ENCODE data around the gene CACNG4.
A peak's percentile ranks its signal among the peaks of the same experiment; 100 is the strongest.

Gene CACNG4

DNA sequence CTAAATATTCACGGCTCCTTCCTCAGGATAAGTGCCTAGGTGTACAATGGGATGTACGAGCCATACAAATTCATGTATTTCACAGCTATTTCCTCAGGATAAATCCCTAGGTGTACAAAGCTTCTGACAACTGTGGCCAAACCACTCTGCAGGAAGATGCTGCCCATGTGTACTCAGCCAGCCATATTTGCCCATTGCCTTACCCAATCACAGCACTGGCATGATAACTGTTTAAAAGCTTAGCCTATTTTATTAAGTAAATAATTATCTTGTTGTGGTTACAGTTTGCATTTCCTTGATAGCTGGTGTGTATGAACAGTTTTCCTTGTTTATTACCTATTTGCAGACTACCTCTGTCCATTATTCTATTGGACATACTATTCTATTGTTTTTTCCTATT lies 115.0 kb downstream of the CACNG4 start:
- H3K36me3 ChIP-seq (ENCODE audit: insufficient read depth, low read length), result peaks cover 45% of the 10 kb centered on the region; the same call in 1 of the 2 replicates
- no peaks in the 10 kb centered on the region for H3K9me2 ChIP-seq (replicated peaks; ENCODE audit: low read depth, low read length)
- H3K4me3 ChIP-seq (ENCODE audit: low read length, poor library complexity, severe bottlenecking), result no peak overlapping the region
- H3K4me1 ChIP-seq (ENCODE audit: insufficient read depth, low read length, poor library complexity, severe bottlenecking), result peaks cover 15% of the 10 kb centered on the region
- no peaks in the 10 kb centered on the region for H3F3A ChIP-seq (ENCODE audit: low read depth)
- H3K27me3 ChIP-seq (ENCODE audit: insufficient read depth, low read length, poor library complexity, severe bottlenecking), result no peaks in the 10 kb centered on the region
- no peak overlapping the region for H2AFZ ChIP-seq (ENCODE audit: low read length)
- H4K20me1 ChIP-seq (ENCODE audit: insufficient read depth, low read length, poor library complexity, severe bottlenecking), result peaks cover 11% of the 10 kb centered on the region
- no peak overlapping the region for H3K9ac ChIP-seq (ENCODE audit: low read depth, low read length, poor library complexity, severe bottlenecking)
- no peaks in the 10 kb centered on the region for H3K9me3 ChIP-seq (ENCODE audit: insufficient read depth, low read depth, low read length)
- no peak overlapping the region for H3K4me2 ChIP-seq (ENCODE audit: low read depth, low read length, poor library complexity, severe bottlenecking)
- H3K79me2 ChIP-seq (ENCODE audit: insufficient read depth, low read length), result no peaks in the 10 kb centered on the region
- TF ChIP-seq, protein P1, sequence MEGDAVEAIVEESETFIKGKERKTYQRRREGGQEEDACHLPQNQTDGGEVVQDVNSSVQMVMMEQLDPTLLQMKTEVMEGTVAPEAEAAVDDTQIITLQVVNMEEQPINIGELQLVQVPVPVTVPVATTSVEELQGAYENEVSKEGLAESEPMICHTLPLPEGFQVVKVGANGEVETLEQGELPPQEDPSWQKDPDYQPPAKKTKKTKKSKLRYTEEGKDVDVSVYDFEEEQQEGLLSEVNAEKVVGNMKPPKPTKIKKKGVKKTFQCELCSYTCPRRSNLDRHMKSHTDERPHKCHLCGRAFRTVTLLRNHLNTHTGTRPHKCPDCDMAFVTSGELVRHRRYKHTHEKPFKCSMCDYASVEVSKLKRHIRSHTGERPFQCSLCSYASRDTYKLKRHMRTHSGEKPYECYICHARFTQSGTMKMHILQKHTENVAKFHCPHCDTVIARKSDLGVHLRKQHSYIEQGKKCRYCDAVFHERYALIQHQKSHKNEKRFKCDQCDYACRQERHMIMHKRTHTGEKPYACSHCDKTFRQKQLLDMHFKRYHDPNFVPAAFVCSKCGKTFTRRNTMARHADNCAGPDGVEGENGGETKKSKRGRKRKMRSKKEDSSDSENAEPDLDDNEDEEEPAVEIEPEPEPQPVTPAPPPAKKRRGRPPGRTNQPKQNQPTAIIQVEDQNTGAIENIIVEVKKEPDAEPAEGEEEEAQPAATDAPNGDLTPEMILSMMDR (conservative IDR thresholded peaks at IDR 0.05; ENCODE audit: low read length), result no peak
- no peak for TF ChIP-seq EZH2phosphoT487 (IDR thresholded peaks at IDR 0.05; ENCODE audit: borderline replicate concordance)

DNA sequence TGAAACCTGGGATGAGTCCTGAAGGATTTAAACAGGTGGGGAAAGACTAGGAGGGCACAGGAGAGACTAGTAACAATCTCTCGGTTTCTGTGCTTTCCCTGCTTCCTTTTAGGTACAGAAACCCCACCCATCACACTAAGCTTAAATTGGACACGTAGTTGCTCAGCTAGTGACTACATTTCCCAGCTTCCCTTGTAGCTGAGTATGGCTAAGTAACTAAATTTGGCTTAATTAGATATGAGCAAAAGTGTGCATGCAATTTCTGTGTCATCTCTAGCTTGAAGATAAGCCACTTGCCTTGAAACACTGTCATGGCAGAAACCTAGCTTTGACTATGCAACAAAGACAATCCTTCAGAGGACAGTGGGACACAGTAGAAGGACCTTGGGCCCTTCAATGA lies 116.3 kb downstream of the CACNG4 start:
- Histone ChIP-seq H3K9me2 (replicated peaks; ENCODE audit: low read depth, low read length) (no peaks in the 10 kb centered on the region), H3K36me3 (ENCODE audit: insufficient read depth, low read length) (peaks cover 50% of the 10 kb centered on the region; the same call in 1 of the 2 replicates), H3K9me3 (ENCODE audit: insufficient read depth, low read depth, low read length) (no peaks in the 10 kb centered on the region), H3K79me2 (ENCODE audit: insufficient read depth, low read length) (no peaks in the 10 kb centered on the region), H3K27me3 (ENCODE audit: insufficient read depth, low read length, poor library complexity, severe bottlenecking) (no peaks in the 10 kb centered on the region), H3K9ac (ENCODE audit: low read depth, low read length, poor library complexity, severe bottlenecking) (no peak overlapping the region), H4K20me1 (ENCODE audit: insufficient read depth, low read length, poor library complexity, severe bottlenecking) (peaks cover 11% of the 10 kb centered on the region), H3K4me1 (ENCODE audit: insufficient read depth, low read length, poor library complexity, severe bottlenecking) (peaks cover 15% of the 10 kb centered on the region), H3K4me2 (ENCODE audit: low read depth, low read length, poor library complexity, severe bottlenecking) (no peak overlapping the region), H2AFZ (ENCODE audit: low read length) (no peak overlapping the region), H3F3A (ENCODE audit: low read depth) (no peaks in the 10 kb centered on the region), H3K4me3 (ENCODE audit: low read length, poor library complexity, severe bottlenecking) (no peak overlapping the region)
- TF ChIP-seq EZH2phosphoT487 (IDR thresholded peaks at IDR 0.05; ENCODE audit: borderline replicate concordance), result no peak
- TF ChIP-seq, protein P1 (conservative IDR thresholded peaks at IDR 0.05; ENCODE audit: low read length), result no peak

DNA sequence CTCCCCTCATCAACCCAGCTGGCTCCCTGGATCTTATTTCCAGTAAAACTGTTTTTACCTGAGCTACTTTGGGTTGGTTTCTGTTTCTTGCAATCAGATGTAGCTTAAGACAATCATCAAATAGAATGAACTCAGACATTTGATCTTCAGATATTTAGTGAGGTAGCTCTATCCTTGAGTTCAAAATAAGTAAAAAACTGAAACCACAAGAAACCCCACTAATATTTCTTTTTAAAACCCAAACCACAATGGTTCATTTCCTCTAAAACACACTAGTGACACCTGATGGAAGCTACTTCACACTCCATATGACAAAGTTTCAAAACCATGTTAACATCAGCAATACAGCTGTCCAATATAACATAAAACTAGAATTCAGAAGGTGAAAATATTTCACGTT lies 117.6 kb downstream of the CACNG4 start:
- H3K27me3 ChIP-seq (ENCODE audit: insufficient read depth, low read length, poor library complexity, severe bottlenecking), result no peaks in the 10 kb centered on the region
- no peaks in the 10 kb centered on the region for H3F3A ChIP-seq (ENCODE audit: low read depth)
- no peaks in the 10 kb centered on the region for H3K9me3 ChIP-seq (ENCODE audit: insufficient read depth, low read depth, low read length)
- peaks cover 11% of the 10 kb centered on the region for H4K20me1 ChIP-seq (ENCODE audit: insufficient read depth, low read length, poor library complexity, severe bottlenecking)
- H3K79me2 ChIP-seq (ENCODE audit: insufficient read depth, low read length), result no peaks in the 10 kb centered on the region
- H3K4me1 ChIP-seq (ENCODE audit: insufficient read depth, low read length, poor library complexity, severe bottlenecking), result peaks cover 15% of the 10 kb centered on the region
- no peak overlapping the region for H3K9ac ChIP-seq (ENCODE audit: low read depth, low read length, poor library complexity, severe bottlenecking)
- no peaks in the 10 kb centered on the region for H3K9me2 ChIP-seq (replicated peaks; ENCODE audit: low read depth, low read length)
- peak overlapping the region; percentile 10 for H3K4me3 ChIP-seq (ENCODE audit: low read length, poor library complexity, severe bottlenecking)
- peak overlapping the region; percentile 41 for H3K4me2 ChIP-seq (ENCODE audit: low read depth, low read length, poor library complexity, severe bottlenecking)
- peaks cover 50% of the 10 kb centered on the region; the same call in 1 of the 2 replicates for H3K36me3 ChIP-seq (ENCODE audit: insufficient read depth, low read length)
- no peak for TF ChIP-seq EZH2phosphoT487 (IDR thresholded peaks at IDR 0.05; ENCODE audit: borderline replicate concordance)
- TF ChIP-seq, protein P1 (conservative IDR thresholded peaks at IDR 0.05; ENCODE audit: low read length), result peak; percentile 58
- no peak overlapping the region for H2AFZ ChIP-seq (ENCODE audit: low read length)
